CD4-positive, alpha-beta T cell treated with Interleukin-6 at 100 ng/mL for 8 hours (primary cell): ENCODE measurements around the gene SURF6.
"Not testable (repeated sequence)": the region's sequence is repeated elsewhere in the genome, so short reads cannot be mapped to it uniquely, and the experiment has no call there.

Experiments used
- DNase-seq: peaks from one replicate; pipeline ENCODE4 v3.0.0-alpha.2; 2020; ENCODE audit warnings: mixed read lengths, low spot score

SURF6 gene

GRCh38 chr9:133335924-133336811, at the start of gene SURF6:
Gene SURF6, minus strand, starts transcription at chr9:133336188. Its CDS starts 56 bp downstream, at chr9:133336132.
- DNase-seq = peak; percentile 89

- DNase-seq = no peak
Measured at GRCh38 chr9:133385452-133385851, 49.5 kb upstream of the SURF6 start.

- DNase-seq = no peak
Measured at GRCh38 chr9:133384736-133385321, 48.8 kb upstream of the SURF6 start.

GRCh38 chr9:133383438-133383837, 47.5 kb upstream of the SURF6 start:
- DNase-seq = no peak

GRCh38 chr9:133382507-133383141, 46.6 kb upstream of the SURF6 start:
- DNase-seq = no peak

GRCh38 chr9:133380734-133381133, 44.7 kb upstream of the SURF6 start:
- DNase-seq = no peak

- no peak for DNase-seq
Measured at GRCh38 chr9:133379153-133380086, 43.4 kb upstream of the SURF6 start.

- no peak for DNase-seq
Measured at GRCh38 chr9:133378408-133378962, 42.5 kb upstream of the SURF6 start.

- DNase-seq = no peak
Measured at GRCh38 chr9:133377721-133378216, 41.8 kb upstream of the SURF6 start.

GRCh38 chr9:133377280-133377679, 41.3 kb upstream of the SURF6 start:
- not testable (repeated sequence) for DNase-seq

- peak; percentile 94 for DNase-seq
Measured at GRCh38 chr9:133375724-133376654, 40.0 kb upstream of the SURF6 start, which contains the start of the genes STKLD1 and SURF4. Gene STKLD1, plus strand, starts transcription at chr9:133376366. Its CDS starts 108 bp downstream, at chr9:133376474. Gene SURF4, minus strand, starts transcription at chr9:133376060. Its CDS starts 91 bp downstream, at chr9:133375969.

- no peak for DNase-seq
Measured at GRCh38 chr9:133375116-133375723, 39.2 kb upstream of the SURF6 start.

- peak; percentile 31 for DNase-seq
Measured at GRCh38 chr9:133374612-133375115, 38.7 kb upstream of the SURF6 start.

GRCh38 chr9:133372144-133372543, 36.2 kb upstream of the SURF6 start:
- no peak for DNase-seq

- peak; percentile 69 for DNase-seq
Measured at GRCh38 chr9:133371261-133371711, 35.3 kb upstream of the SURF6 start.

GRCh38 chr9:133370685-133371084, 34.7 kb upstream of the SURF6 start:
- DNase-seq = peak; percentile 61

GRCh38 chr9:133369933-133370332, 33.9 kb upstream of the SURF6 start:
- DNase-seq = no peak

GRCh38 chr9:133369422-133369821, 33.4 kb upstream of the SURF6 start:
- DNase-seq = no peak

- DNase-seq = no peak
Measured at GRCh38 chr9:133368249-133368881, 32.4 kb upstream of the SURF6 start.
